ENCODE data around the gene NFXL1.
A peak's percentile ranks its signal among the peaks of the same experiment; 100 is the strongest.

NFXL1 gene

DNA sequence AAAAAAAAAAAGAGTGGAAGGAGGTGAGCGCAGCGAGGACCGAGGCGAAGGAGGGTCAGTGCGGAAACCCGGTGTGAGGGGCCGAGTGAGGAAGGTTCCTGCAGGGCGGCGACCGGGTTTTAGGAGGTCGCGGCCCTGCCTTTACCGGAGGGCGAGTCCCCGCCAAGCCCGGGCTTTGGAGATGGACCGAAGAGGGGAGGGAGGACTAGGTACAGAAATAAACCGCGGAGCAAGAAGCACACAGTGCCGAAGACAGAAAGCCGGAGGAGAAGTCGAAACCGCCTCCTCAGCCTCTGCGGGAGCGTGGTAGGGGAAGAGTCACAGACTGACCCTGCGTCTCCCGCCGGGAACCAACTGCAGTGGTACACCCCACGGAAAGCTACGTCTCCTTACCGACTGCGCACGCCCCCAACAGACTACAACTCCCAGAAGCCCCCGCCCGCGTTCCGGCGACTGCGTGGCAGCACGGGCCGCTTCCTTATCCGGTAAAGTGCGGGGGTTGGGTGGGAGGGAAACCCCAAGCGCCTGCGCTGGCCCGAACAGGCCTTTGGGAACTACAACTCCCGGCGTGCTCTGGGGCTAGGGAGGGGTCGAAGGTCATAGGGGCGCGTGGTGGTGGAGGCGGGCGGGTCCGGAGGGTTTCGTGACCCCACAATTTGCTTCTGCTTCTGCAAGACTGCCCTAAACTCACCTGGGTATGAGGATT, at the start of gene NFXL1:
TSS of gene NFXL1 (minus strand) at position 364 of the 706 bp plus-strand sequence. CDS start 380 bp downstream, outside the sequence.
- peak within 1 kb of the TSS; percentile 97 for H3K4me3 ChIP-seq (ENCODE audit: low read depth, low read length)
- TF ChIP-seq, protein P1, sequence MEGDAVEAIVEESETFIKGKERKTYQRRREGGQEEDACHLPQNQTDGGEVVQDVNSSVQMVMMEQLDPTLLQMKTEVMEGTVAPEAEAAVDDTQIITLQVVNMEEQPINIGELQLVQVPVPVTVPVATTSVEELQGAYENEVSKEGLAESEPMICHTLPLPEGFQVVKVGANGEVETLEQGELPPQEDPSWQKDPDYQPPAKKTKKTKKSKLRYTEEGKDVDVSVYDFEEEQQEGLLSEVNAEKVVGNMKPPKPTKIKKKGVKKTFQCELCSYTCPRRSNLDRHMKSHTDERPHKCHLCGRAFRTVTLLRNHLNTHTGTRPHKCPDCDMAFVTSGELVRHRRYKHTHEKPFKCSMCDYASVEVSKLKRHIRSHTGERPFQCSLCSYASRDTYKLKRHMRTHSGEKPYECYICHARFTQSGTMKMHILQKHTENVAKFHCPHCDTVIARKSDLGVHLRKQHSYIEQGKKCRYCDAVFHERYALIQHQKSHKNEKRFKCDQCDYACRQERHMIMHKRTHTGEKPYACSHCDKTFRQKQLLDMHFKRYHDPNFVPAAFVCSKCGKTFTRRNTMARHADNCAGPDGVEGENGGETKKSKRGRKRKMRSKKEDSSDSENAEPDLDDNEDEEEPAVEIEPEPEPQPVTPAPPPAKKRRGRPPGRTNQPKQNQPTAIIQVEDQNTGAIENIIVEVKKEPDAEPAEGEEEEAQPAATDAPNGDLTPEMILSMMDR (IDR thresholded peaks at IDR 0.05; ENCODE audit: borderline replicate concordance, insufficient read depth, low read depth, low read length): no peak

- TF ChIP-seq, protein P1 (IDR thresholded peaks at IDR 0.05; ENCODE audit: borderline replicate concordance, insufficient read depth, low read depth, low read length): no peak
- H3K4me3 ChIP-seq (ENCODE audit: low read depth, low read length): no peak overlapping the region
These were observed 40.3 kb upstream of the NFXL1 start for GRCh38 chr4:47954677-47955076.

DNA sequence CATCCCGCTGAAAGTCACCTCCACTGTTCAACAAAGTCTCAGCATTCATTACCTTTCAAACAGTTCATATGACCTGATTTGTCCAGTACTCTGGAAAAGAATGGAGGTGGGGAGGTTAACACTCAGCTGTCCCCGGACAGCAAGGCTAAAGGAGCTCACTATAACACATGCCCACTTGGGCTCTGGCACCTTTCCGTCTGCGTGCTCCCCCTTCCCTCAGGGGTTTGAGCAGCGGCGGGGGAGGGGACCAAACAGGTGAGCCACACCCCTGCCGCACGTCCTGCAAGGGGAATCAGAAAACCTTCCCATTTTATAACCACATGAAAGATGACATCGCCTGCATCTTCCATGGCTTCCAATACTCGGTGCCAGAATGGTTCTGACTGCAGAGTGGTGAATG, 39.9 kb upstream of the NFXL1 start:
- H3K4me3 ChIP-seq (ENCODE audit: low read depth, low read length): no peak overlapping the region
- TF ChIP-seq, protein P1 (IDR thresholded peaks at IDR 0.05; ENCODE audit: borderline replicate concordance, insufficient read depth, low read depth, low read length): no peak

DNA sequence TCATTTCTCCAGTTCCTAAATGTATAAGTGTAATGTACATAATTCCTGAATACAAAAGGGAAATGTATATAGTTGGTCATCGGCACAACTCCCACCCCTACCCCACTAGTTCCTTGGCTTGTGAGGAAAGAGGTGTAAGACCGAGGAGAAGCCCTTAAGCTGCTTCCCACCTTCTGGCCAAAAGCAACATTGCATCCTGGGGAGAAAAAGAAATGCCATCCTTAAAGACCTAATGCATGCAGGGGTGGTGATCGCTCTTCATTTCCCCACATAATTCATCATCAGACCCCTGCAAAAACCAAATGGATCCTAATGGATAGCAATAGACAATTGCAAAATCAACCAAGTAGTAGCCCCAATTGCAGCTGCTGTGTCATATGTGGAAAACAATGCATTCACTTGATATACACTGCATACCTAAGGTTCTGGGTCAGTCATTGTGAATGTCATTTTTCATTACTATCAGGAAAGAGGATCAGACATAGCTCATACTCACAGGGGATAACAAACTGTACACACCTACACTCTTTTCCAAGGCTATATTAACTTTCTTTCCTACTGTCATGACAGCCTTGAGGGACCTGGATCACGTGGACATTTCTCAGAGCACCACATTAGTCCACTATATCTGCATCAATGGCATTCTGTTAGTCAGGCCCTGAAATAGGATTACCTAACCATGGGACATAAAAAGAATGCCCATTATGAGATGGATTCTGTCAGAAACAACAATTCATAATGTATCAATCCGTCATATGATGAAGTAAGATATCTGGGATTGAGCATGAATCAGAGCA, 31.7 kb upstream of the NFXL1 start:
- H3K4me3 ChIP-seq (ENCODE audit: low read depth, low read length): no peak overlapping the region
- TF ChIP-seq, protein P1 (IDR thresholded peaks at IDR 0.05; ENCODE audit: borderline replicate concordance, insufficient read depth, low read depth, low read length): 0 out of 2 replicates have a peak, but pooled peaks have one; percentile 9

- H3K4me3 ChIP-seq (ENCODE audit: low read depth, low read length): no peak overlapping the region
- TF ChIP-seq, protein P1 (IDR thresholded peaks at IDR 0.05; ENCODE audit: borderline replicate concordance, insufficient read depth, low read depth, low read length): no peak
These were observed 27.9 kb upstream of the NFXL1 start for GRCh38 chr4:47942081-47942819.

DNA sequence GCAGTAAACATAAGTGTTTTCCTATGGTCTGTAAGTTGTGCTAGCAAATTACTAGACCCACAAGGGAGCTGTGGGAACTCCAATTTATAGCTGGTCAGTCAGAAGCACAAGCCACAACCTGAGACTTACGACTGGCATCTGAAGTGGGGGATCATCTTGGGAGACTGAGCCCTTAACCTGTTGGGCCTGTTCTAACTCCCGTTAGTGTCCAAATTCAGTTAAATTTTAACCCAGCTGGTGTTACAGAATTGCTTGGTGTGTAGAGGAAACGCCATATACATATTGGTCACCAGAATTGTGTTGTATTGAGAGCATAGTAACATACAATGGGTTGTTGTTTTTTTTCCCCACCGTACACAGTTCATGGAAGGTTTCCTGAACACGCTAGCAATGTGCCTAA, 25.1 kb upstream of the NFXL1 start:
- H3K4me3 ChIP-seq (ENCODE audit: low read depth, low read length): no peak overlapping the region
- TF ChIP-seq, protein P1 (IDR thresholded peaks at IDR 0.05; ENCODE audit: borderline replicate concordance, insufficient read depth, low read depth, low read length): no peak

All from GM12875 (cell line).